NCI-H345 treated with DMSO at 0.1 percent for 48 hours (cell line): Measurements from ENCODE around the gene ZNF524.
A peak's percentile ranks its signal among the peaks of the same experiment; 100 is the strongest.
"Not testable (repeated sequence)": the region's sequence is repeated elsewhere in the genome, so short reads cannot be mapped to it uniquely, and the experiment has no call there.

ENCODE experiments used
- DNase-seq: peaks from one replicate; lab custom pipeline; 2025; ENCODE audit not compliant: unreplicated experiment; lab: John Stamatoyannopoulos, UW

ZNF524 gene

DNA sequence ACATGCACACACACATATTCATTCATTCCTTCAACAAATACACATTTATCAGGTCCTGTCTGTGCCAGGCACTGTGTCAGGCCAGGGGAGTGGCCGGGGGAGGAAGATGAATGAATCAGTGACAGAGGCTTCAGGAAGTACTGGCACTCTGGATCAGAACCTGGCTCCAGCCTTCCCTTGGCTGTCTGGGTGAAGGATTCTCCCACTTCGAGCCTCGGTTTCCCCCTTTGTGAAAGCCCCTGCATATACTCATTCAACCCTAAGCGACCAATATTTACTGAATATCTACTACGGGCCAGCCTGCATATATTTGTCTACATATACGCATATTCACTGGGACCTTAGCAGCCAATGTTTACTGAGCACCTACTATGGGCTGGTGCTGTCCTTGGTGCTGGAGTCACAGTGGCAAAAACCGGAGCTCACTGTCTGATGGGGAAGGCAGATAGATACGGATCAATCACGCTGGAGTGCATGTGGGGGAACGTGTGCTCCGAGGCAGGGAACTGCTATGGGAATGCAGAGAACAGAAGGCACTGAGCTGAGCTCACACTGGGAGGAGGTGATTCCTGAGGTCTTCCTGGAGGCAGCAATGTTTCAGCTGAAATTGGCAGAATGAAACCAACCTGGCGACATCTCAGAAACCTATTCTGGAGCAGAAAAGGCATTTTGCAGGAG lies 18.8 kb upstream of the ZNF524 start:
- no peak for DNase-seq

DNA sequence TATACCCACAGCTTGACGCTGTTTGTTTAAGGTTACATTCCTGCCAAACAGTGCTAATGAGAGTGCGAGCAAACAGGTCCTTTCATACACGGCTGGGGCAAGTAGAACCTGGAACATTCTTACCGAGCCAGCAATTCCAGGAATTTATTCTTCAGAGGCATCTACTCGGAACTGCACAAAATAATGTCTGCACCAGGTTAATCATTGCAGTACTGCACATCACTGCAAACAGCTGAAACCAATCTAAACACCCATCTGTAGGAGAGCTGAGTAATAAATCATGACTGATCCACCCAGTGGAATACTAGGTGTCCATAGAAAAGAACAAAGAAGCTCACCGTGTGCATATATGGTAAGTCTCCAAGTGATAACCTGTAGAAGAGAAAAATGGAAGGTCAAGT lies 18.3 kb upstream of the ZNF524 start:
- no peak for DNase-seq

GRCh38 chr19:55582284-55582683 lies 17.8 kb upstream of the ZNF524 start:
- not testable (repeated sequence) for DNase-seq

DNA sequence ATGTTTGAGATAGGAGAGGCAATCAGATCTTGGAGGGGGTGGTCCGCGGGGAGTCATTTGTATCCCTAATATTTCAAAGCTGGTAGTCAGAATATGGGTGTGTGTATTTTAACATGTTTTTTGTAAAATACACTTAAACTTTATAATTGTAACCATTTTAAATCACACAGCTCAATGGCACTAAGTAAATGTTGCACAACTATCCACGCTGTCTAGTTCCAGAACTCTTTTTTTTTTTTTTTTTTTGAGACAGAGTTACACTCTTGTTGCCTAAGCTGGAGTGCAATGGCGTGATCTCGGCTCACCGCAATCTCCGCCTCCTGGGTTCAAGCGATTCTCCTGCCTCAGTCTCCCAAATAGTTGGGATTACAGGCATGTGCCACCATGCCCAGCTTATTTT lies 16.2 kb upstream of the ZNF524 start:
- DNase-seq: not testable (repeated sequence)

DNA sequence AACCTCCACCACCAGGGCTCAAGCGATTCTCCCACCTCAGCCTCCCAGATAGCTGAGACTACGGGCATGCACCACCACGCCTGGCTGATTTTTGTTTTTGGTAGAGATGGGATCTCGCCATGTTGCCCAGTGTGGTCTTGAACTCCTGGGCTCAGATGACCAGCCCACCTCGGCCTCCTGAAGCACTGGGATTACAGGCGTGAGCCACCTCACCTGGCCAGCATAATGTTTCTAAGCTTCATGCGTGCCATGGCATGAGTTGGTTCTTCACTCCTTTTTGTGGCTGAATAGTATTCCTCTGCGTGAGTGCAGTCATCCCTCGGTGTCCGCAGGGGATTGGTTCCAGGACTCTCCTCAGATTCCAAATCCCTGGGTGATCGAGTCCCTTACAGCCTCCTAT lies 15.2 kb upstream of the ZNF524 start:
- DNase-seq: no peak

GRCh38 chr19:55585658-55586339 lies 14.3 kb upstream of the ZNF524 start:
- DNase-seq: peak; percentile 41

DNA sequence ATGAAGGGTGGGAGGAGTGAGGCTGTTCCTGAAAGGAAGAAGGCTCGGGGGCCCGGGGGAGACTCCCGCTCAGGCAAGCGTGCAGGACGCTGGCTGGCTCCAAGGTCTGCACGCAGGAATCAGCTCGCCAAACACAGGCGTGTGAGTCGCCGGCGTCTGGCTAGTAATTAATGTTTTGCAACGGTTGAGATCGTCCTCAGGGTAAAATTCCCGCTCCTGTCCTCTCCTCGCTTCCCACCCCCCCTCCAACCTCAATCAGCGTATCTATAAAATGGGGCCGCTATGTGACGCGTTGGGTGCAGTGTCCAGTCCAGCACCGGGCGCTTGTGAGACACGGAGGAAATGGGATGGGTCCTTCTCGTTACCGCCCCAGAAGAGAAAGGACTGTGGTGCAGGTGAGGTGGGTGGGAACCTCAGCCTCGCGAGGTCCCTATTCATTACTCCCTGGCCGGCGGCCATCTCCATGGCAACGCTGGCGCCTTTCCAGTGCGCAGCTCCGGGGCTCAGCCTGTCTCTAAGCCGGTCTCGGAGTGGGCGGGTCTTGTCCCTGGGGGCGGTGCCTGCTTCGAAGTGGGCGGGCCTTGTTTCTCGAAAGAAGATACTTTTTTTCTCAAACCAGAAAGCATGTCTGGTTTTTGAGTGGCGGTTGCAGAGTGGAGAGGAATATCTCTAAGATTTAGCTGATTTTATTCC lies 13.0 kb upstream of the ZNF524 start:
- DNase-seq: peak; percentile 88

DNA sequence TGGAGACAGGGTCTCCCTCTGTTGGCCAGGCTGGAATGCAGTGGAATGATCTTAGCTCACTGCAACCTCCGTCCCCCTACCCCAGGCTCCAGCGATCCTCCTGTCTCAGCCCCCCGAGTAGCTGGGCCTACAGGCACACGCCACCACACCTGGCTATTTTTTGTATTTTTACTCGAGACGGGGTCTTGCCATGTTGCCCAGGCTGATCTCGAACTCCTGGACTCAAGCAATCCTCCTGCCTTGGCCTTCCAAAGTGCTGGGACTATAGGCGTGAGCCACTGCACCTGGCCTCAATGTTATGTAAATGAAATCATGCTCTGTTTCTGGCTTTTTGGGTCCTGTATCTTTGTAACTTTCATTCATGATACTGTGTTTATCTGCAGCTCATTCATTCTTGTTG lies 11.3 kb upstream of the ZNF524 start:
- DNase-seq: no peak

DNA sequence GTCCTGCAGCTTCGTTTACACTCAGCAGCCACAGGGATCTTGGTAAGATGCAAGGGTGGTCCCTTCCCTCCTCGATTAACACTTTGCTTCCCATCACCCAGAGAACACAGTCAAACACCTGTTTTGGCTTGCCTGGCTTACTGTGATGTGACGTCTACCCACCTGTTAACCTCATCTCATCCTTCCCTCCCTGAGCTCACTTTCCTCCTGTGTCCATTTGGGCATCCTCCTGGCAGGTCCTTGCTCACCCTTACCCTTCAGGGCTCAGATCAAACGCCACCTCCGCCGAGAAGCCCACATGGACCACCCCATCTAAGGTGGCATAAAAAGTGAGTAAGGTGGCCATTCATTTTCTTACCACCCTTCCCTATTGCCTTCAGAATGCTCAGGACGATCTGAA lies 10.0 kb upstream of the ZNF524 start:
- no peak for DNase-seq

GRCh38 chr19:55590617-55591016 lies 9.5 kb upstream of the ZNF524 start:
- no peak for DNase-seq

DNA sequence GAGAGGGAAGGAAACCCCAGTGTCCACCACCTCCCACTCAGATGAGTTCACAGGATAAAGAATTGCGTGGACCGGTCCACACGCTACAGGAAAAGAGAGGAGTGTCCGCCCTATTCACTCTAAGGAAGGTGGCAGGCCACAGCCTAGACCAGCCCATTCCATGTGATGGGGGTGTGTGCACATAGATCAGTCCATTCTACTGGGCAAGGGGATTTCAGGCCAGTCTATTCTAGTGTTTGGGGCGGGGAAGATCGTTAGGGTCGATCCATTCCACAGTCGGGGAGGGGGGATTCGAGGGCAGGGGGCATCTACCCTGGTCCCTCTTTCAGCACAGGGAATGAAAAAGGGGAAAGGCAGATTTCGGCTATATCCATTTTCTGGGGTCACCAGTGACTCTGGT lies 8.5 kb upstream of the ZNF524 start:
- no peak for DNase-seq

DNA sequence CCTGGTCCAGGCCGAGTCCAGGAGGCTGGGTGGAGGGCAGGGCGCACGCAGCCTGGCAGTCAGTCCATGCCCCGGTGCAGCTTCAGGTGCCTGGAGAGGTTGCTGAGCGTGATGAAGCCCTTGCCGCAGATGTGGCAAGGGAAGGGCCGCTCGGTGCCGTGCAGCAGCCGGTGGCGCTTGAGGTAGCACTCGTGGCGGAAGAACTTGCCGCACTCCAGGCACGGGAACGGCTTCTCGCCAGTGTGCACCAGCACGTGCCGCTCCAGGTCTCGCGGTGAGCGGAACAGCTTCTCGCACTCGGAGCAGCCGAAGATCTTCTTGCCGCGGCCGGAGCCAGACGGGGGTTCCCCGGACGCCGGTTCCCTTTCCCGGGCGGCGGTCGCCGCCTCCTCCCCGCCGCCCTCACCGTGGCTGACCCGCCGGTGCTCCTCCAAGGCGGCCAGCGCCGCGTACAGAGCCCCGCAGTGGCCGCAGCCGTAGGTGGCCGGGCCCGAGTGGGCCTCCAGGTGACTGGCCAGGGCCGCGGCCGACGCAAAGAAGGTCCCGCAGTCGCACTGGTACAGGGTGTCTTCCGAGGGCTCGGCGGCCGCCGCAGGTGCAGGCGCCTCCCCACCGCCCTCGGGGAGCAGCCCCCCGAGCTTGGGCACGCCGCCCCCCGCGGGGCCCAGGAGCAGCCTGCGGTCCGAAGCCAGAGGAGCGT lies 7.5 kb upstream of the ZNF524 start:
- no peak for DNase-seq

- no peak for DNase-seq
Measured at GRCh38 chr19:55593096-55593772, 6.9 kb upstream of the ZNF524 start.

DNA sequence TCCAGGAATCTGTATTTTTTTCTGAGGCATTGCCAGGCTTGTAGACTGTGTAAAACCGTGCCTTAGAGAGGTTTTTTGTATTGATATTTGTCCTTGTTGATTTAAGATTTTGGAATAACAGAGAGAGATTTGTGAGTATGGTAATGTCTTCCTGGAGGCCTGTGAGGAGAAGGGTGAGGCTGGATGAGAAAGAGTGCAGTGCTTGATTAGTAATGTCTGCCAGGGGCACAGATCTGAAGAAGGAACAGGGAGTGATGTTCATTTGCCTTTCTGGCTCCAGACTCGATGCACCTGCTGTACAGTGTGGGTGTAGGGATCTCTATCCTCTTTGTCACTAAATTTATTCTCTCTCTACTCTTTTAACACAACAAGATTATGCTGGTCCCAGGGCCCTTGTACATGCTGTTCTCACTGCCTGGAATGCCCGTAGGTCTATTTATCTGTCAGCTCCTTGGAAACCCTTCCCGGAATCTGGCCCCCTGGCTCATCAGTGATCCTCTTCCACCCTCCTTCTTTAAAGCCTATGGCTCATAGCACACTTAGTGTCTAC lies 5.0 kb upstream of the ZNF524 start:
- DNase-seq: no peak

DNA sequence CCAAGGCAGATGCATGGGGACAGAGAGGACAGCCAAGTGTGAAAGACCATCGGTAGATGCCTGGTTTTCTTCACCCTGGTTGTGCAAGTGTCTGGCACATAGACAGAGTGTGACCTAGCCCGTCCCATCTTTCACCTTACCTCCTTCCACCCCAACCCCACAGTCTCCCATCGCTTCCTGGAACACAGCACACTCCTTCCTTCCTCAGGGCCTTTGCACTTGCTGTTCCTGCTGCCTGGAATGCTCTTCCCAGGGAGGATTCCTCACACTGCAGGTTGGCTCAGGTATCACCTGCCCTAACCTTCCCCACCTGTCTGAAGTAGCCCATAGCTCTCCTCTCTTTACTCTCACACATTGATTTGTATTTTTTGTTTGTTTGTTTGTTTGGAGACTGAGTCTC lies 3.8 kb upstream of the ZNF524 start:
- DNase-seq: no peak

DNA sequence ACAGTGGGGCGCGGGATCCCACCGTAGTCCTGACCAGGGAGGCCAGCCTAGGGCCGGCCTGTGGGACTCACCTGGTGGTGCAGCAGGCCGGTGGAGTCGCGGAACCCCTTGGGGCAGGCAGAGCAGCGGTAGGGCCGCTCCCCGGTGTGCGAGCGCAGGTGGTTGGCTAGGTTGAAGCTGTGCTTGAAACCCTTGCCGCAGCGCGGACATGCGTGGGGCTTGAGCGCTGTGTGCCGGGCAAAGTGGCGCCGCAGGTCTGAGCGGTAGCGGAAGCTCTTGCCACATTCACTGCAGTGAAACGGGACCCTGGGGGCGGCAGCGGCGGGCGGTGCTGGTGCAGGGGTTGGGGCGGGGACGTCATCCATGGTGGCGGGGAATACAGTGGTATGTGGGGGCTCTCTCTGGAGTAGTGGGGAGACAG lies 2.6 kb upstream of the ZNF524 start:
- no peak for DNase-seq

GRCh38 chr19:55598034-55598433 lies 2.1 kb upstream of the ZNF524 start:
- no peak for DNase-seq

DNA sequence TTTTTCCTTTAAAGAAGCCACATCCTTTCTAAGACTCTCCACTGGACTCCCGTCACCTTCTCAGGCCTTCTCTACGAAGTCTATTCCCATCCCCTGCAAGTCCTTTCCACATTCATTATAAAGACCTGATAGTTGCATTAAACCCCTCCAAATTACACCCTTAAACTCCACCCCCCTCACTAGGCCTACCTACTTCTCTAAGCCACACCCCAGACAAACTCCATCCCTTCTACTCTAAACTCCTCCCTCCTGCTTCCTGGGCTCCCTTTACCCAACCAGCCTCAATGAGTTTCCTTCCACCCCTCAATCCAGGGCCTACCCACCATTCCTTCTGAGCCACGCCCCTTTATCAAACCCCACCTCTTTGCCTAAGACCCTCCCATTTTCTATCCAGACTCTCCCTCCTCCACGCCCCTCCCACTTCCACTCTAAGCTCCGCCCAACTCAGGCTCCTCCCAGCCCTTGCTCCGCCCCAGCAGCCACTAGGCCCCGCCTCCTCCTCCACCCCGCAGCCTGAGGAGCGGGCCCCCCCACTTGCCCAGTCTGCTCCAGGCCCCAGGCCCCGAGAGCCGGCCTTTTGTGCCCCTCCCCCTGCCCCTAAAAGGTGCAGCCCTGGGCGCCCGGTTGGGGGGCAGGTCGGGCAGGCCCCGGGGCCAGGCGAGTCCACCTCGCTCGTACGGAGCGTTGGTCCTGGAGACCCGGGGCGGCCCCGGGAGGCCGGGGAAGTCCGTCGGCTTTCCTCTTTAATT lies 1.2 kb upstream of the ZNF524 start:
- DNase-seq: peak; percentile 67

DNA sequence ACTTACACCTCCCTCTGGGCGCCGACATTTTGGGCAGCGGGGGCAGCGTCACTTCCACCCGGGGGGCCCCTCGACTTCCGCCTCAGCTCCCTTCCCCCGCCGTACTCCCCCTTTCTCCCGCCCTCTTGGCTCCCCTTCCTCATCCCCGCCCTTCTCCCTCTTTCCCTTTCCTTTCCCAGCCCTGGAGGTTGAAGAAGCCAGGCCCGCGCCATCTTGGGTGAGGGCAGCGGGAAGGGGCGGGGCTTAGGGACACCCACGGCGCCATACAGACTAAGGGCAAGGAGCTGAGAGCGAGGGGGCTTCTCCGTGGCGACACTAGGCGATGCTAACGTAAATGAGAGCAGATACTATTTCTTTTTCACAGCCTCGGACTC lies 633 bp upstream of the ZNF524 start, which contains the start of gene FIZ1:
Gene FIZ1 (minus strand): TSS at position 50 of the 374 bp plus-strand sequence. CDS start 1,652 bp downstream, outside the sequence.
- DNase-seq: peak; percentile 92

DNA sequence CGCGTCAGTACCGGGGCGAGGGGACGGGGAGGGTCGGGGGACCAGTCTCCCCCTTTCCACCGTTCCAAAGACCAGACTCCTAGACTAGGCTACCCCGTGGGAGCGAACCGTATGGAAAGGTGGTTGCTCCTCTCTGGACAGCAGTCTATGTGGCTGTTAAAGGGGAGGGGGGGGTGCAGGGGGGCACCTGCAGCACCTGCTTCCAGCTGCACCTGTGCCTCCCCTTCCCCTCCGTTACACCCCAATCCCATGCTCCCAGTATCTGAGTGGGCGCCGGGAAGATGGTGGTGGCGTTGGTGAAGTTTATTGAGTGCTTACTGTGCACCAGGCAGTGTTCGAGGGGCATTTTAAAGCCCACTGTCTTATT lies 557 bp downstream of the ZNF524 start:
- DNase-seq: no peak
